PC-9 (cell line): ENCODE data around the gene FBXO28.

Experiments used
- CTCF ChIP-seq: fragments of 200-600 bp; sonication (generic); conservative IDR thresholded peaks from 2 replicates; pipeline ENCODE4 v1.6.1; 2017; ENCODE audit warnings: mixed run types, antibody characterized with exemption, mild to moderate bottlenecking, moderate library complexity
- EZH2 ChIP-seq: fragments of 200-600 bp; sonication (generic); IDR thresholded peaks from 2 replicates; pipeline ENCODE4 v1.8.0; 2017; ENCODE audit warnings: antibody characterized with exemption, low read depth

- TF ChIP-seq CTCF = no peak
- TF ChIP-seq EZH2 = no peak
These were observed 35.8 kb downstream of the FBXO28 start for GRCh38 chr1:224149709-224150108.
